Measurements from ENCODE around the gene IGSF9.

Gene IGSF9

DNA sequence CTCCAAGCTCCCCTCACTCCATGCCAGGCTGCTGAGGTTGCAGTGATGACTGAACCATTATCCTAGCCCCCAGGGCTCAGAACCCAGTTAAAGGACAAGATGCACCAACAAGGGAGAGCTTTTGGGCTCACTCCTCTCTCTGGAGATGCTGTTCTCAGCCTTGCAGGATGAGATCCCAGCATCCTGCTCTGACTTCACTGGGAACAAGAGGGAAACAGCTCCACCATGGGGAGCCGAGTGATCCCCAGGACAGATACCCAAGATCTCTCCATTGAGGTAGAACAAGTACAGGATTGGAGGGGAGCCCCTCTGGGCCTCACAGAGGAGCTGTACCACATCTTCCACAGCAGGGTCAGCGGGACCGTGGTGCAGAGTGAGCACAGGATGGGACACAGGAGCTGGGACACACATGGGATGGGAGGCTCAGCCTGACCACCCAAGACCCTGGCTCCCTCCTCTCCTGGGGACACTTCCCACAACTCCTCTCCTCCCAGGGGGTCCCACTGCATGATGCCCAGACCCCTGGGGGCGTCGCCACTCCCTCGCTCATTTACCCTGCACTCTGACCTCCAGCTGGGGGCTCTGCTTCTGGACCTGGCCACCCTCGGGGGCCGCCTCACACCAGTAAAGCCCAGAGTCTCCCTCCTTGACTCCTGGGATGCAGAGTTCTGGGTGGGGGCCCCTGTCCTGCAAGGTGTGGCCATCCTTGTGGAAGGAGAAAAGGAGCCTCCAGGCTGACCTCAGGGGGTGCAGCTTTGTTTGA, 27.2 kb upstream of the IGSF9 start:
- DNase-seq: no peak

DNA sequence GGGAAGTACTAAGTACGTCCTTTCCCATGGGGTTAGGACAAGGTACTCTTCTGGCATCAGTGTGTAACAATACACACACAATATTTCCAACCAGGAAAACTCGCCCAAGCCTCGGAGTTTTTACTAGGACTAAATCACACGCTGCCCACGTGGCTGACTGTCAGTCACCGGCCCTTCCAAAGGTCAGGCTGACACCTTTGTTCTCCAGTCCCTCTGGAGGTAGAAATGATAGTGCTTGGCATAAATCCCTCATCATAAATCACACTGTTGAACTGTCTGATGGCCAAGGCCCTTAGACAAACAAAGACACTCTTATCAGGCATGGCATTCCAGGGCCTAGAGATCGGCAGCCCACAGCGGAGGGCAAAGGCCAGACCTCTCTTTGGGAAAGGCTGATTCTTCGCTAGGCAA, 25.5 kb upstream of the IGSF9 start:
- no peak for DNase-seq

GRCh38 chr1:159968901-159969300, 23.5 kb upstream of the IGSF9 start:
- no peak for DNase-seq

DNA sequence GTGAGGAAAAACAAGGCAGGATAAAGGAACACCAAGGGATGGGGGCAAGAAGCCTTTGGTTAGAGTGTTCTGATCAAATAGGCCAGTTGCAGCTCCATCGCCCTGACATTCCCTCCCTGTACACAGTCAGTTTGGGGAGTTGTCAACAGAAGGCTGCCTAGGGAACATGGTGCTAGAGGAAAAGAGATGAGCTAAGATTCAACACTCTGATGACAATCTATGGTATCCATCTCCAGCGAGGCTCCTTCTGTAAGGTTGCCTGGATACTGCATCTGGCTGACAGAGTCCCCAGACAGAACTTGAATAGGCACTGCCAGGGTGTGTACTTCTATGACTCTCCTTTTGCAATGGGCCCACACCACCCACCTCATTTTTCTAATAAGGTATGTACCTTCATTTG, 19.9 kb upstream of the IGSF9 start:
- no peak for DNase-seq

DNA sequence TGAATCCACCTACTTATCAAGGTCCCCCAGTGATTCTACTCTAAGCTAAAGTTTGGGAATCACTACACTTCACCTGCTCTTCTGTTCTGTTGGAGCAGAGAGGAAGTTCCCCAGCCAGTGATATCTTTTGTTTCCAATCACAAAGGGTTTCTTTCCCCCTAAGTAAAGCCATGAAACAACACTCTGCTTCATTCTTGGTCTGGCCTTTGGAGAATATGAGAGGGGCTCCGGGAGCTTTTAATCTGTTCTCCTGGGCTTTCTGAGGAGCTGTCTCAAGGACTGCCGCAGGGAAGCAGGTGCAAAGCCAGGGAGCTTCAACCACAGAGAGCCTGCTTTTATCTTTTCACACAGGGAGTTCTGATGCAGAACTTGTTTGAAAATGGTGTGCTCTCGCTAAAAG, 18.7 kb upstream of the IGSF9 start:
- DNase-seq: no peak

- DNase-seq: no peak
Observed at GRCh38 chr1:159962176-159962575, 16.8 kb upstream of the IGSF9 start.

GRCh38 chr1:159961636-159962035, 16.2 kb upstream of the IGSF9 start:
- DNase-seq: no peak

GRCh38 chr1:159960721-159961381, 15.4 kb upstream of the IGSF9 start:
- DNase-seq: no peak

GRCh38 chr1:159959451-159959850, 14.0 kb upstream of the IGSF9 start:
- DNase-seq: no peak

DNA sequence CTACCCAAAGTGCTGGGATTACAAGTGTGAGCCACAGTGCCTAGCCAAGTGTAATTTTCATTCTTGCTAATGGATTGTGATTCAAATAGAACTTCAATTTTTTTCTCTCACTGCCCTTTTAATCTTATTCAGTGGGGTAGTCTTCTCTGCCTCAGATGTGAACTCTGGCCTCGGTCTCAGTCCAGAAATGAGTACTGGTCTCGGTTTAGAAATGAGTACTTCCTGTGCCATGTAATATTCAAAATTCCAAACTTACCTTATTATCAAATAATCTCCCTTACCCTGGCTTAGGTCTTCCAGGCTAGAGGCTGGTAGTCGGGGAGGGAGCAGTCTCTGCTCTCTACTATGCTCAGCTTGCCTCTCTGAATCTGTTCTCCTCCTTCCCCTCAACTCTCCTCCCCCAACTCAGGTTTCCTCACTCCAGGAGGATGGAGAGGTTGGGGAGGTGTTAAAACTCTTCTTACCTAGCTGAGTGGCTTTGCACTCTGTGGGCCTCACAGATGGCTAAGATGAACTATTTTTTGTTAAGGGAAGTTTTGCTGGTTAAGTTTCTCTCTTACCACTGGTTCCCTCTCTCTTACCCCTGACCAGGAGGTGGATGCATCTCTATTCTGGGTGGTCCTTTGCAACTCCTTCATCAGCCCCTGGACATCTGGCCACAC, 13.4 kb upstream of the IGSF9 start:
- DNase-seq: no peak

GRCh38 chr1:159957824-159958268, 12.4 kb upstream of the IGSF9 start:
- no peak for DNase-seq

DNA sequence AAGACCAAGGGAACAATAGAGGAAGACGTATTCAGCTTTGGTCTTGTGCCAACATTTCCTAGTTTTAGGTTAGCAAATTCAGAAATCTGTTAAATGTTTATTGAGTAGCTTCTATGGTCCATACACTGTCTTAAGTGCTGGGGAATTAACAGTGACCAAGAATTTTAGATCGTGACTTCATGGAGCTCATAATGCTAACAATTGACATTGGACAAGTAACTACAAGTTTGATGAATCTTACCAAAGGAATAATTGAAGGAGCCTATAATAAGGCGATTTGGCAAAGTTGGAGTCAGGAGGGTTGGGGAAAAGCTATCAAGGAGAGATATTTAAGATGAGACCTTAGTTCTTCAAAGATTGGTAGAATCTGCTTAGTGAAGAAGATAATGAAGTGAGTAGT, 10.0 kb upstream of the IGSF9 start:
- DNase-seq: no peak

GRCh38 chr1:159953536-159954515, 8.4 kb upstream of the IGSF9 start, which contains the start of gene SLAMF9:
Gene SLAMF9, minus strand, starts transcription at chr1:159954237. Its CDS starts 100 bp downstream, at chr1:159954137.
- no peak for DNase-seq

DNA sequence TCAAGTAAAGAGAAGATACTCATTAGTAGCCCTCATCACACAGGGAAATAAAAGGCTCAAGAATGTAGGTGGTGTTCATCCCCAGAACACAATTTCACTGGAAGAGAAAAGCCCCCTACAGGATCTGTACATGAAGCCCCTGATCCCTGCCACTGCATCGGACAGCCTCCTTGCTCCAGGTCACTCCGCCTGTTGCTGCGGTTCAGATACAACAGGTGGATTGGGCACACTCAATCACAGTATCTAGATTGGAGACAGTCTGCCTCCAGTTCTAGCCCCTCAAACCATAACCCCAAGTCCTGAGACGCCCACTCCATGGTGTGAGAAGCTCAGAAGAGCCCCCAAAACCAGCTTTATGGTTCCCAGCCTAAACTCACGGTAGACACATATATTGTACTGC, 7.5 kb upstream of the IGSF9 start:
- no peak for DNase-seq

DNA sequence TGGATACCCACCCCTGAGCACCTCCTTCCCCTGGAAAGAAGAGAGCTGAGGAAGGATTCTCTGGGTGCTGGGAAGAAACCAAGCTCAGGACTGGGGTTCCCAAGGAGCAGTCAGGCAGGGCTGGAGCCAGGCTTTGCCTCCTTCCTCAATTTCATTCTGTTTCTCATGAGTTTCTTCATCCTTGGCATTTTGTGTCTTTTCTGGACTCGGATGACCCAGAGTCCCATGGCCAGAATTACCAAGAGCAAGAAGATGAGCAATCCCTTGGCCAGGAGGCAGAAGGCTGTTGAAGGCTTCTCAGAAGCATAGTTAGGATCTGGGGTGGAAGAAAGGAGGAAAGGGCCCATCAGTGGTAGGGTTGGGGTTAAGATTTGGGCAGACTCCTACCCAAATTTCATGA, 6.1 kb upstream of the IGSF9 start:
- no peak for DNase-seq

GRCh38 chr1:159951016-159951415, 5.6 kb upstream of the IGSF9 start:
- no peak for DNase-seq

DNA sequence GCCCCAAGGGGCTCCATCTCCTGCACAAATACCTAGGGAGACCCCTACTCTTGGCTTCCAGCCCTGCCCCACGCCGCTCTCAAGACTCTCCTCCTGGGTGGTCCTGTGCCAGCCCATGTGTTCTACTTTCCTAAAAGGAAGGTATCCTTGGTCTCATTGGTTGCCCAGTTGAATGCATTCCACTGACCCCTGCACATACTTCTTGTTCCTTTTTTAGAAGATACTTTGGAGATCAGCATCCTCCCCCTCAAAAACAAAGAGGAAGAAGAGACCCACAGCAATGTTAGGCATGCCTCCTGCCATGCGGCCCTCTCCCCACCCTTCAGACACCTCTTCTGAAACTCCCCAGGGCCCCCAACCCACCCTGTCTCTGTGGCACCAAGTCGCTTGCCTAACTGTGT, 4.6 kb upstream of the IGSF9 start:
- no peak for DNase-seq

- DNase-seq: no peak
Observed at GRCh38 chr1:159949123-159949522, 3.7 kb upstream of the IGSF9 start.

GRCh38 chr1:159947942-159948341, 2.5 kb upstream of the IGSF9 start:
- DNase-seq: no peak

GRCh38 chr1:159946242-159947187, 1.1 kb upstream of the IGSF9 start:
- DNase-seq: no peak
